GM12878 (cell line): ENCODE results near the gene PLIN3.

Source experiments
- ATF3 ChIP-seq: IDR thresholded peaks from 2 replicates; pipeline ENCODE4 v1.6.1; 2011; ENCODE audit warnings: low read depth, mild to moderate bottlenecking, low read length, moderate library complexity, borderline replicate concordance; ENCODE audit errors: extremely low read depth
- BCLAF1 ChIP-seq: fragments of 450-650 bp; IDR thresholded peaks from 2 replicates; pipeline ENCODE4 v1.6.1; 2017; ENCODE audit warnings: antibody characterized with exemption, mild to moderate bottlenecking, moderate library complexity
- E2F4 ChIP-seq: IDR thresholded peaks from 2 replicates; pipeline ENCODE4 v1.6.1; 2012; ENCODE audit warnings: low read depth, low read length, improper control_type of control experiment
- EP300 ChIP-seq, 2 experiments: fragments of 150-350 bp in 1 of 2; IDR thresholded peaks; 2 replicates each; pipeline ENCODE4 v1.6.1; 2011 to 2012; ENCODE audit warnings: low read depth in 2 of 2, low read length in 2 of 2, borderline replicate concordance in 1 of 2, improper control_type of control experiment in 1 of 2, inconsistent platforms in 1 of 2; ENCODE audit not compliant: control insufficient read depth in 1 of 2
- EZH2 ChIP-seq: IDR thresholded peaks from 2 replicates; pipeline ENCODE4 v1.6.1; 2012; ENCODE audit warnings: low read depth, mild to moderate bottlenecking, control low read depth, inconsistent platforms, low read length, borderline replicate concordance; ENCODE audit not compliant: control insufficient read depth
- POLR2A ChIP-seq: IDR thresholded peaks from 2 replicates; pipeline ENCODE4 v1.6.1; 2011; ENCODE audit warnings: low read depth, mild to moderate bottlenecking, low read length
- SIN3A ChIP-seq: IDR thresholded peaks from 2 replicates; pipeline ENCODE4 v1.6.1; 2012; ENCODE audit warnings: low read depth, low read length, improper control_type of control experiment
- SP1 ChIP-seq: IDR thresholded peaks from one replicate; pipeline ENCODE4 v1.6.1; 2011; ENCODE audit warnings: low read depth, low read length
- ZNF592 ChIP-seq: fragments of 450-650 bp; IDR thresholded peaks from 2 replicates; pipeline ENCODE4 v1.6.1; 2017; ENCODE audit warnings: mild to moderate bottlenecking, moderate library complexity
- TF ChIP-seq, protein P1 (sequence below), 3 experiments: IDR thresholded peaks in 2 of 3; conservative IDR thresholded peaks in 1 of 3; 2 replicates each; pipeline ENCODE4 v1.5.1; 2011; ENCODE audit warnings: low read depth in 3 of 3, low read length in 3 of 3, mild to moderate bottlenecking in 3 of 3, control low read depth in 2 of 3, moderate library complexity in 2 of 3, inconsistent platforms in 1 of 3, mixed read lengths in 1 of 3; ENCODE audit not compliant: control insufficient read depth in 2 of 3, insufficient read depth in 1 of 3; ENCODE audit errors: extremely low read depth in 1 of 3
- TF ChIP-seq, protein P2 (sequence below): IDR thresholded peaks from 2 replicates; pipeline ENCODE4 v1.6.1; 2012; ENCODE audit warnings: mild to moderate bottlenecking, low read depth, low read length

- TF ChIP-seq, protein P1, sequence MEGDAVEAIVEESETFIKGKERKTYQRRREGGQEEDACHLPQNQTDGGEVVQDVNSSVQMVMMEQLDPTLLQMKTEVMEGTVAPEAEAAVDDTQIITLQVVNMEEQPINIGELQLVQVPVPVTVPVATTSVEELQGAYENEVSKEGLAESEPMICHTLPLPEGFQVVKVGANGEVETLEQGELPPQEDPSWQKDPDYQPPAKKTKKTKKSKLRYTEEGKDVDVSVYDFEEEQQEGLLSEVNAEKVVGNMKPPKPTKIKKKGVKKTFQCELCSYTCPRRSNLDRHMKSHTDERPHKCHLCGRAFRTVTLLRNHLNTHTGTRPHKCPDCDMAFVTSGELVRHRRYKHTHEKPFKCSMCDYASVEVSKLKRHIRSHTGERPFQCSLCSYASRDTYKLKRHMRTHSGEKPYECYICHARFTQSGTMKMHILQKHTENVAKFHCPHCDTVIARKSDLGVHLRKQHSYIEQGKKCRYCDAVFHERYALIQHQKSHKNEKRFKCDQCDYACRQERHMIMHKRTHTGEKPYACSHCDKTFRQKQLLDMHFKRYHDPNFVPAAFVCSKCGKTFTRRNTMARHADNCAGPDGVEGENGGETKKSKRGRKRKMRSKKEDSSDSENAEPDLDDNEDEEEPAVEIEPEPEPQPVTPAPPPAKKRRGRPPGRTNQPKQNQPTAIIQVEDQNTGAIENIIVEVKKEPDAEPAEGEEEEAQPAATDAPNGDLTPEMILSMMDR (IDR thresholded peaks at IDR 0.05 in 2 of 3, conservative IDR thresholded peaks at IDR 0.05 in 1 of 3; ENCODE audit: control insufficient read depth in 2 of 3, extremely low read depth in 1 of 3, insufficient read depth in 1 of 3, low read depth in 3 of 3, low read length in 3 of 3): no peak
- TF ChIP-seq EZH2: no peak
- no peak for TF ChIP-seq SP1
- TF ChIP-seq POLR2A: no peak
- TF ChIP-seq BCLAF1: no peak
- TF ChIP-seq SIN3A: no peak
- no peak for TF ChIP-seq ATF3
- TF ChIP-seq ZNF592: no peak
- TF ChIP-seq E2F4: no peak
- TF ChIP-seq, protein P2, sequence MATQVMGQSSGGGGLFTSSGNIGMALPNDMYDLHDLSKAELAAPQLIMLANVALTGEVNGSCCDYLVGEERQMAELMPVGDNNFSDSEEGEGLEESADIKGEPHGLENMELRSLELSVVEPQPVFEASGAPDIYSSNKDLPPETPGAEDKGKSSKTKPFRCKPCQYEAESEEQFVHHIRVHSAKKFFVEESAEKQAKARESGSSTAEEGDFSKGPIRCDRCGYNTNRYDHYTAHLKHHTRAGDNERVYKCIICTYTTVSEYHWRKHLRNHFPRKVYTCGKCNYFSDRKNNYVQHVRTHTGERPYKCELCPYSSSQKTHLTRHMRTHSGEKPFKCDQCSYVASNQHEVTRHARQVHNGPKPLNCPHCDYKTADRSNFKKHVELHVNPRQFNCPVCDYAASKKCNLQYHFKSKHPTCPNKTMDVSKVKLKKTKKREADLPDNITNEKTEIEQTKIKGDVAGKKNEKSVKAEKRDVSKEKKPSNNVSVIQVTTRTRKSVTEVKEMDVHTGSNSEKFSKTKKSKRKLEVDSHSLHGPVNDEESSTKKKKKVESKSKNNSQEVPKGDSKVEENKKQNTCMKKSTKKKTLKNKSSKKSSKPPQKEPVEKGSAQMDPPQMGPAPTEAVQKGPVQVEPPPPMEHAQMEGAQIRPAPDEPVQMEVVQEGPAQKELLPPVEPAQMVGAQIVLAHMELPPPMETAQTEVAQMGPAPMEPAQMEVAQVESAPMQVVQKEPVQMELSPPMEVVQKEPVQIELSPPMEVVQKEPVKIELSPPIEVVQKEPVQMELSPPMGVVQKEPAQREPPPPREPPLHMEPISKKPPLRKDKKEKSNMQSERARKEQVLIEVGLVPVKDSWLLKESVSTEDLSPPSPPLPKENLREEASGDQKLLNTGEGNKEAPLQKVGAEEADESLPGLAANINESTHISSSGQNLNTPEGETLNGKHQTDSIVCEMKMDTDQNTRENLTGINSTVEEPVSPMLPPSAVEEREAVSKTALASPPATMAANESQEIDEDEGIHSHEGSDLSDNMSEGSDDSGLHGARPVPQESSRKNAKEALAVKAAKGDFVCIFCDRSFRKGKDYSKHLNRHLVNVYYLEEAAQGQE: no peak
- no peak for TF ChIP-seq EP300 (IDR thresholded peaks at IDR 0.05; ENCODE audit: borderline replicate concordance in 1 of 2, control insufficient read depth in 1 of 2, low read depth in 2 of 2, low read length in 2 of 2)
Observed at GRCh38 chr19:4873930-4874329, 6.5 kb upstream of the PLIN3 start.
